Thyroid gland (tissue), 4 donors: Measurements from ENCODE around the gene RSRC1. TPM values are rescaled to one million over a fixed set of nuclear protein-coding genes. Genes with fewer than 3 reads are reported as not detected.
"Not testable (repeated sequence)": the region's sequence is repeated elsewhere in the genome, so short reads cannot be mapped to it uniquely, and the experiment has no call there.

Experiments used
- DNase-seq, 2 donors: peaks; one replicate each; pipeline ENCODE4 v3.0.0-alpha.2; 2019
- H3K27ac ChIP-seq, 3 donors: fragments of 200-600 bp; sonication (generic); 1 replicate in 2 of 3; 2 replicates in 1 of 3; pipeline ENCODE4 v1.5.1; 2016 to 2019; ENCODE audit warnings: mild to moderate bottlenecking in 1 of 3, moderate library complexity in 1 of 3
- H3K27me3 ChIP-seq: fragments of 200-600 bp; sonication (generic); one replicate; pipeline ENCODE4 v1.5.1; 2019
- H3K36me3 ChIP-seq, 2 donors: fragments of 200-600 bp; sonication (generic); one replicate each; pipeline ENCODE4 v1.5.1; 2016 to 2019
- H3K4me1 ChIP-seq, 2 donors: fragments of 200-600 bp; sonication (generic); one replicate each; pipeline ENCODE4 v1.5.1; 2017 to 2019
- H3K4me3 ChIP-seq, 3 donors: fragments of 200-600 bp; sonication (generic); replicated peaks in 1 of 3; 1 replicate in 2 of 3; 2 replicates in 1 of 3; pipeline ENCODE4 v1.5.1; 2016; ENCODE audit warnings: mild to moderate bottlenecking in 1 of 3
- H3K9me3 ChIP-seq: fragments of 200-600 bp; sonication (generic); one replicate; pipeline ENCODE4 v1.5.1; 2017
- POLR2A ChIP-seq, 2 donors: fragments of 450-650 bp; IDR thresholded peaks; one replicate each; pipeline ENCODE4 v1.6.1; 2017; ENCODE audit warnings: antibody characterized with exemption in 2 of 2, mild to moderate bottlenecking in 2 of 2, moderate library complexity in 1 of 2
- WGBS, 2 donors: methylation state at CpG; one replicate each; pipeline ENCODE4 v1.1.5; 2017; 5-methylcytosine and 5-hydroxymethylcytosine counted together
- intact Hi-C: fragments of 100-400 bp; cut with DNase I; formaldehyde crosslinking; loops from one replicate; pipeline ENCODE4 v1.15.1; 2023
- total RNA-seq, 4 donors: library from RNA; depleted of rRNA; stranded (reverse); fragments of >200 nt; gene quantifications; one replicate each; pipeline ENCODE4 v1.2.3, GENCODE V29; 2016
- TF ChIP-seq, protein P1 (sequence below), 6 experiments: fragments of 200-600 bp in 3 of 6; fragments of 450-650 bp in 3 of 6; sonication (generic) in 3 of 6; IDR thresholded peaks; one replicate each; pipeline ENCODE4 v1.5.1; 2016 to 2019; ENCODE audit warnings: antibody characterized with exemption in 6 of 6, mild to moderate bottlenecking in 2 of 6, inconsistent platforms in 1 of 6, moderate library complexity in 1 of 6

RSRC1 gene
- total RNA-seq, 4 donors from 2014 or later = 51.7 to 65.4 (median 59.9) TPM

DNA sequence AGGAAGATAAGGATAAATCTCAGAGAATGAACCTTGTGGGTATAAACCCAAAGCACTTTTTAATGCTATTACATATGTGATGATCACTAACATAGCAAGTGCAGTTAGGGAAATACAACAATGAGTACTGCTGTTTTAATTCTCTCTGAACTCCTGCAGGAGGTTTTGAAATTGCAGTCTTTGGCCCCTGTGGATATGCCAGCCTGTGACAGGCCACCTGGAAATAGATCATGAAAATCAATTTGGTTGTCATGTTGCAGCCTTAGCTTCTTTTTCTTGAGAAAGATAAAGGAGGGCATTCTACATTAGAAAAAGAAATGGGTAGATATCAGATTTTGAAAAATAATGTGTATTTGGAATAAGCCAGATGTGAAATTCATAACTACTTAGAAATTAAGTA is 103.6 kb downstream of the RSRC1 start:
- Histone ChIP-seq H3K4me1 (no peaks in the 10 kb centered on the region), H3K36me3 (no peaks in the 10 kb centered on the region), H3K27me3 (no peaks in the 10 kb centered on the region), H3K27ac (no peak overlapping the region), H3K4me3 (no peak overlapping the region), H3K9me3 (no peaks in the 10 kb centered on the region)
- no peak for DNase-seq
- intact Hi-C loops = no loop called here
- TF ChIP-seq, protein P1, sequence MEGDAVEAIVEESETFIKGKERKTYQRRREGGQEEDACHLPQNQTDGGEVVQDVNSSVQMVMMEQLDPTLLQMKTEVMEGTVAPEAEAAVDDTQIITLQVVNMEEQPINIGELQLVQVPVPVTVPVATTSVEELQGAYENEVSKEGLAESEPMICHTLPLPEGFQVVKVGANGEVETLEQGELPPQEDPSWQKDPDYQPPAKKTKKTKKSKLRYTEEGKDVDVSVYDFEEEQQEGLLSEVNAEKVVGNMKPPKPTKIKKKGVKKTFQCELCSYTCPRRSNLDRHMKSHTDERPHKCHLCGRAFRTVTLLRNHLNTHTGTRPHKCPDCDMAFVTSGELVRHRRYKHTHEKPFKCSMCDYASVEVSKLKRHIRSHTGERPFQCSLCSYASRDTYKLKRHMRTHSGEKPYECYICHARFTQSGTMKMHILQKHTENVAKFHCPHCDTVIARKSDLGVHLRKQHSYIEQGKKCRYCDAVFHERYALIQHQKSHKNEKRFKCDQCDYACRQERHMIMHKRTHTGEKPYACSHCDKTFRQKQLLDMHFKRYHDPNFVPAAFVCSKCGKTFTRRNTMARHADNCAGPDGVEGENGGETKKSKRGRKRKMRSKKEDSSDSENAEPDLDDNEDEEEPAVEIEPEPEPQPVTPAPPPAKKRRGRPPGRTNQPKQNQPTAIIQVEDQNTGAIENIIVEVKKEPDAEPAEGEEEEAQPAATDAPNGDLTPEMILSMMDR (IDR thresholded peaks at IDR 0.05) = no peak
- no peak for TF ChIP-seq POLR2A (IDR thresholded peaks at IDR 0.05)

- no peaks in the 10 kb centered on the region for H3K4me1 ChIP-seq
- no peak for TF ChIP-seq POLR2A (IDR thresholded peaks at IDR 0.05)
- TF ChIP-seq, protein P1 (IDR thresholded peaks at IDR 0.05) = no peak
- H3K27me3 ChIP-seq = no peaks in the 10 kb centered on the region
- intact Hi-C loops = no loop called here
- DNase-seq = no peak
- H3K36me3 ChIP-seq = no peaks in the 10 kb centered on the region
- no peaks in the 10 kb centered on the region for H3K9me3 ChIP-seq
- WGBS, 2 donors = 91% methylated on average over 3 of the region's 3 CpGs
- H3K4me3 ChIP-seq = no peak overlapping the region
- no peak overlapping the region for H3K27ac ChIP-seq
These were observed 108.1 kb downstream of the RSRC1 start for GRCh38 chr3:158217992-158218391.

DNA sequence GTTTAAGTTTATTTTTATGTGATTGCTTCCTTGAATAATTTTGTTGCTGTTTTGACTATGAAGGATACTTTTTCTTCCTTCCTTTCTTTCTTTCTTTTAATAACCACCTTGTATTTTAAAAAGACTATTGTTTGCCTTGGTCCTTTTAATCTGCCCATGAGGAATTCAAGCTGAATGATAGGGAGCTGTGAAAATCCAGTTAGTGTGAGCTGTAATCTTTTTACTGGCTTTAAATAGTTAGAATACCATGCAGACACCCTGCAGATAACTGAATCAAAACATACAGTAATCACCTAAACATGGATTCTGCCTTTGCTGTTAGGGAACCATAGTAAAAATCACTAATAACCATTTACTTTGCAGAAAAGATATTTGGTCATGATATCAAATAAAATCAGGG is 110.7 kb downstream of the RSRC1 start:
- Histone ChIP-seq H3K4me1 (no peaks in the 10 kb centered on the region), H3K9me3 (no peaks in the 10 kb centered on the region), H3K27me3 (no peaks in the 10 kb centered on the region), H3K27ac (no peak overlapping the region), H3K36me3 (no peaks in the 10 kb centered on the region), H3K4me3 (no peak overlapping the region)
- TF ChIP-seq, protein P1 (IDR thresholded peaks at IDR 0.05) = no peak
- TF ChIP-seq POLR2A (IDR thresholded peaks at IDR 0.05) = no peak
- intact Hi-C loops = no loop called here
- no peak for DNase-seq

DNA sequence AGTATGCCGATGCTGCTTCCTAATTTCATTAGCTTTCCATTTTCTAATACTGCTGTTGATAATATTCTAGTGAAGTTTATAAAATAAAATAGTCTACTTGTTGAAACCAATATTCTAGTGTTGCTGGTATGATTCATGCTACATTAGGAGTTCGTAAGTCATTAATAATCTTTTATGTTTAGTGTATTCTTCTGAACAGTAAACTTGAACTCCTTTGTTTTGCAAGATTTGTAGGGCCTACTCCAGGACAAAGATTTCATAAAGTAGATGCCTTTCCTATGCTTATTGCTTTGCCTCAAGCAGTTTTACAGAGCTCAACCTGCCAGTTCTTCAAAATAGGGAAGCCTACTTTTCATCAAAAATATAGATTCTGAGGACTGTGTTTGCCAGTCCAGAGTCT is 111.5 kb downstream of the RSRC1 start:
- Histone ChIP-seq H3K27me3 (no peaks in the 10 kb centered on the region), H3K27ac (no peak overlapping the region), H3K36me3 (no peaks in the 10 kb centered on the region), H3K4me3 (no peak overlapping the region), H3K4me1 (no peaks in the 10 kb centered on the region), H3K9me3 (no peaks in the 10 kb centered on the region)
- no peak for DNase-seq
- WGBS, 2 donors = 93 to 99% methylated on average over 2 of the region's 2 CpGs
- intact Hi-C loops = no loop called here
- TF ChIP-seq POLR2A (IDR thresholded peaks at IDR 0.05) = no peak
- TF ChIP-seq, protein P1 (IDR thresholded peaks at IDR 0.05) = no peak

GRCh38 chr3:158226429-158226828 is 116.5 kb downstream of the RSRC1 start:
- Histone ChIP-seq H3K4me1 (no peaks in the 10 kb centered on the region), H3K9me3 (no peaks in the 10 kb centered on the region), H3K27ac (no peak overlapping the region), H3K4me3 (no peak overlapping the region), H3K27me3 (no peaks in the 10 kb centered on the region), H3K36me3 (no peaks in the 10 kb centered on the region)
- DNase-seq = no peak
- no peak for TF ChIP-seq POLR2A (IDR thresholded peaks at IDR 0.05)
- TF ChIP-seq, protein P1 (IDR thresholded peaks at IDR 0.05) = no peak
- intact Hi-C loops = no loop called here

DNA sequence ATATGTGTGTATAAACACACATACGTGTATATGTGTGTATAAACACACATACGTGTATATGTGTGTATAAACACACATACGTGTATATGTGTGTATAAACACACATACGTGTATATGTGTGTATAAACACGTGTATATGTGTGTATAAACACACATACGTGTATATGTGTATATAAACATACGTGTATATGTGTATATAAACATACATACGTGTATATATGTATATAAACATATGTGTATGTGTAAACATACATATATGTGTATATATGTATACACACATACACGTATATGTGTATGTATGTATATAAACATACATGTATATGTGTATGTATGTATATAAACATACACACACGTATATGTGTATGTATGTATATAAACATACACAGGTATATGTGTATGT is 119.1 kb downstream of the RSRC1 start:
- DNase-seq, H3K36me3 ChIP-seq, H3K4me1 ChIP-seq, H3K27me3 ChIP-seq, H3K27ac ChIP-seq, H3K4me3 ChIP-seq, H3K9me3 ChIP-seq, intact Hi-C loops: not testable (repeated sequence)
- 88 to 89% methylated on average over 10 of the region's 10 CpGs for whole genome bisulfite sequencing, 2 donors
